ENCODE measurements around the gene ACSBG1.
A peak's percentile ranks its signal among the peaks of the same experiment; 100 is the strongest.

The ACSBG1 gene

DNA sequence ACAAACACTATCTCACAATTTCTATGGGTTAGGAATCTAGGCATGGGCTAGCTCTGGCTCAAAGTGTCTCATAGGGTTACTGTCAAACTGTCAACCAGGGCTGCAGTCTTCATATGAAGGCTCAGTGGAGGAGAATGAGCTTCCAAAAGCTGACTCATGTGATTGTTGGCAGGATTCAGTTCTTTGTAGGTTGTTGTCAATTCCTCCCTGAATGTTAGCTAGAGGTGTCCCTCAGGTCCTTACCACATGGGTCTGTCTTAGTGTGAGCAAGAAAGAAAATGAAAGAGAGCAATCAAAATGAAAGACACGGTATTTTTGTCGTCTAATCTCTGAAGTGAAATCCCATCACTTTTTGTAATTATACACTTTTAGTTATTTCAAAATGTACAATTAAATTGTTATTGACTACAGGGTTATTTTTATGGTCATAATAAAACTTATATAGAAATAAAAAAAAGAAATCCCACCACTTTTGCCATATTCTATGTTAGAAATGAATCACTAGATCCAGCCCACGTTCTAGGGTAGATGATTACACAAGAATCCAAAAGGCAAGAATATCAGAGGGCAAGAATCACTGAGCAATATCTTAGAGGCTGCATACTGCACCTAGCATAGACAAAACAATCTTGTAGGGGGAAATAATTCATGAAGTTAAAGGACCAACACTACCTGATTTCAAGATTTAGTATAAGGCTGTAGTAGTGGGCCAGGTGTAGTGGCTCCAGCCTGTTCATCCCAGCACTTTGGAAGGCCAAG, 8.4 kb downstream of the ACSBG1 start:
- in situ Hi-C loops (cut with HindIII; ENCODE audit: low pct_unique_long_range_greater_than_20kb, low sequenced_read_pairs): no loop called here
- TF ChIP-seq JUND (IDR thresholded peaks at IDR 0.05; ENCODE audit: low read depth): no peak
- no peak for DNase-seq (ENCODE audit: low read depth in 1 of 2, low spot score in 1 of 2)

DNA sequence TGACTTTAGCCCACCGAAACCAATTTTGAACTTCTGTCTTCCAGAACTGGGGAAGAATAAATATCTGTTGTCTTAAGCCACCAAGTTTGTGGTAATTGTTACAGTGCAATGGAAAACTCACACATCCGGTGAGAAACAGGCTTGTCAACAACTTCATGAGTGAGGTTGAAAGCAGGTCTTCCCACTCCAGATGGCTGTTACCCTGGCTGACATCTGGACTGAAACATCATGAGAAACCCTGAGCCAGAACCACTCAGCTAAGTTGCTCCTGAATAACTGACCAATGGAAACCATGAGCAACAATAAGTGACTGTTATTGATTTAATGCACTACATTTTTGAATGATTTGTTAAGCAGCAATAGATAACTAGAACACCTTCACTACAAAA, 10.3 kb downstream of the ACSBG1 start:
- in situ Hi-C loops (cut with HindIII; ENCODE audit: low pct_unique_long_range_greater_than_20kb, low sequenced_read_pairs): no loop called here

DNA sequence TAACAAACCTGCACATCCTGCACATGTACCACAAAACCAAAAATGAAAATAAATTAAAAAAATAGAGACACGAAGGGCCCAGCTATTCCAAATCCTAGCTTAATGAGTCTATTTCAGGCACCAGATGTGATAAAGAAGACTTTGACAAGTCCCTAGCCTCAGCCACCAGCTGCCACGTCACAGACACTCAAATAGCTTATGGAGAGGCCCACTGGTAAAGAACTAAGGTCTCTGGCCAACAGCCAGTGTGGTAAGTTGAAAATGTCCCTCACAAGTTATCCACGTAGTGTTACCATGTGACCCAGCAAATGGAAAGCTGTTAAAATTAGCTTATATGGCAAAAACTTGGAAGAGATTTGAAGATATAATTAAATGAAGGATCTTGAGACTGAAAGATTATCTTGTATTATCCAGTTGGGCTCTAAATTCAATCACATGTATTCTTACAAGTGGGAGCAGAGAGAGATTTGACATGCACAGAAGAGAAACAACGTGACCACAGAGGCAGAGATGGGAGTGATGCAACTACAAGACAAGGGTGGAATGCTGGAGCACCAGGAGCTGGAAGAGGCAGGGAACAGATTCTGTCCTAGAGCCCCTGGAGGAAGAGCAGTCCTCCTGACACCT, 10.9 kb downstream of the ACSBG1 start:
- no peak for TF ChIP-seq JUND (IDR thresholded peaks at IDR 0.05; ENCODE audit: low read depth)
- in situ Hi-C loops (cut with HindIII; ENCODE audit: low pct_unique_long_range_greater_than_20kb, low sequenced_read_pairs): no loop called here
- DNase-seq (ENCODE audit: low read depth in 1 of 2, low spot score in 1 of 2): peak in 1 of 2 experiments; percentile 8

More for the DNA sequence above, 10.3 kb downstream of the ACSBG1 start:
- no peak for TF ChIP-seq JUND (IDR thresholded peaks at IDR 0.05; ENCODE audit: low read depth)
- DNase-seq (ENCODE audit: low read depth in 1 of 2, low spot score in 1 of 2): peak in 1 of 2 experiments; percentile 46

GRCh38 chr15:78222745-78223395, 11.5 kb downstream of the ACSBG1 start:
- in situ Hi-C loops (cut with HindIII; ENCODE audit: low pct_unique_long_range_greater_than_20kb, low sequenced_read_pairs): no loop called here
- no peak for DNase-seq (ENCODE audit: low read depth in 1 of 2, low spot score in 1 of 2)
- TF ChIP-seq JUND (IDR thresholded peaks at IDR 0.05; ENCODE audit: low read depth): no peak

GRCh38 chr15:78220713-78221112, 13.7 kb downstream of the ACSBG1 start:
- in situ Hi-C loops (cut with HindIII; ENCODE audit: low pct_unique_long_range_greater_than_20kb, low sequenced_read_pairs): no loop called here
- no peak for TF ChIP-seq JUND (IDR thresholded peaks at IDR 0.05; ENCODE audit: low read depth)
- DNase-seq (ENCODE audit: low read depth in 1 of 2, low spot score in 1 of 2): no peak

DNA sequence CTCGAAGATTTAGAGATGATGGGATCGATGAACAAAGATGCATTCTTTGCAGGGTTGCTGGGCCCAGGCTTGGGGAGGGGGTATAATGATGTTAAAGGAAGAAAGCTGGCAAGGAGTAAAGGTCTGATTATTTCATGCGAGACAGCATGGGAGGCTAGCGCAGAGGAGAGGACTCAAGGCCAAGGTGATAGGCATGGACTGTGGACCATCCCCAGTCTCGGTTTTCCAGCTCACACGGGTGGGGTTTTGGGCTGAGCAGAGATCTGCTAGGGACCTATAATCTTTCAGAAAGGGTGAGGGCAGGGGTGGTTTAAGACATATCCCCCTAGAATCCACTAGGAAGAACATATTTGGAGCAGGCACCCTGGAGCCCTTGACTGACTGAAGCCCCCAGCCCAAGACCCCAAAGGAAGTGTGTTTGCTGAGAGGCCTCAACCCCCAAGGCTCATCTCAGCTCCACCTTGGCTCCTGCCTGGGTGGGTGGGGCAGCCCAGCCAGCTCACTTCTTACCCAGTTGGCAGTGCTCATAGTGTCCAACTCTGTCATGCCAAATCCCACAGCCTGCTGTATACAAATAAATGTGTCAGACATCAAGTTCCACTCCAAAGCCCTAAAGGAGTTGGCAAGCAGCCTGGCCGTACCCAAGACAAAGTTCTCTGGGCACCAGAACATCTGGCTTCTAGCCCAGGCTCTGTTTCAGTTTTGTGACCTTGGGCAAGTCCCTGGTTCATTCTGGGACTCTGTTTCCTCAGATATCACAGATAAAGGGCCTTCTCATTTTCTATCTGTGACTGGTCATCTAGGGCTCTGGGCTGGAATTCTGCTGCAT, 17.9 kb downstream of the ACSBG1 start:
- in situ Hi-C loops (cut with HindIII; ENCODE audit: low pct_unique_long_range_greater_than_20kb, low sequenced_read_pairs): no loop called here
- peak; percentile 49 to 93 for DNase-seq (ENCODE audit: low read depth in 1 of 2, low spot score in 1 of 2)
- TF ChIP-seq JUND (IDR thresholded peaks at IDR 0.05; ENCODE audit: low read depth): no peak

DNA sequence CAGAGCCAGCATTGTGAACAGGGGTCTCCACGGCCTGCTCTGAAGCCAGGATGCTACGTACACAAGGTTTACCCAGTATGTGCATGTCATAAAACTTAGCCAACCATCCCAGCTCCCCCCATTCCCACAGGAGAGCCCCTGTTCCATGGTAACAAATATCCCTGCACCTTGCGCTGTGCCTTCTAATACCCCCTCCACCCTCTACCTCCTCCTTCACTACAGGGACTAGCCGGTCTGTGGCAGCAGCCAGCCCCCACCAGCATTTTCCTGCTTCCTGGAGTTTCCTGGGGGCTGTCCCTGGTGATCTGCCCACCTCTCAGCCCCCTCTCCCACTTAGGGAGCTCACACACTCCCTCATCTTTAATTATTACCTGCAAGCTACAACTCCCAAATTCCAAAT, 20.4 kb downstream of the ACSBG1 start:
- no peak for TF ChIP-seq JUND (IDR thresholded peaks at IDR 0.05; ENCODE audit: low read depth)
- in situ Hi-C loops (cut with HindIII; ENCODE audit: low pct_unique_long_range_greater_than_20kb, low sequenced_read_pairs): no loop called here
- no peak for DNase-seq (ENCODE audit: low read depth in 1 of 2, low spot score in 1 of 2)

GRCh38 chr15:78213425-78213750, 21.0 kb downstream of the ACSBG1 start:
- in situ Hi-C loops (cut with HindIII; ENCODE audit: low pct_unique_long_range_greater_than_20kb, low sequenced_read_pairs): no loop called here
- no peak for DNase-seq (ENCODE audit: low read depth in 1 of 2, low spot score in 1 of 2)
- TF ChIP-seq JUND (IDR thresholded peaks at IDR 0.05; ENCODE audit: low read depth): no peak

DNA sequence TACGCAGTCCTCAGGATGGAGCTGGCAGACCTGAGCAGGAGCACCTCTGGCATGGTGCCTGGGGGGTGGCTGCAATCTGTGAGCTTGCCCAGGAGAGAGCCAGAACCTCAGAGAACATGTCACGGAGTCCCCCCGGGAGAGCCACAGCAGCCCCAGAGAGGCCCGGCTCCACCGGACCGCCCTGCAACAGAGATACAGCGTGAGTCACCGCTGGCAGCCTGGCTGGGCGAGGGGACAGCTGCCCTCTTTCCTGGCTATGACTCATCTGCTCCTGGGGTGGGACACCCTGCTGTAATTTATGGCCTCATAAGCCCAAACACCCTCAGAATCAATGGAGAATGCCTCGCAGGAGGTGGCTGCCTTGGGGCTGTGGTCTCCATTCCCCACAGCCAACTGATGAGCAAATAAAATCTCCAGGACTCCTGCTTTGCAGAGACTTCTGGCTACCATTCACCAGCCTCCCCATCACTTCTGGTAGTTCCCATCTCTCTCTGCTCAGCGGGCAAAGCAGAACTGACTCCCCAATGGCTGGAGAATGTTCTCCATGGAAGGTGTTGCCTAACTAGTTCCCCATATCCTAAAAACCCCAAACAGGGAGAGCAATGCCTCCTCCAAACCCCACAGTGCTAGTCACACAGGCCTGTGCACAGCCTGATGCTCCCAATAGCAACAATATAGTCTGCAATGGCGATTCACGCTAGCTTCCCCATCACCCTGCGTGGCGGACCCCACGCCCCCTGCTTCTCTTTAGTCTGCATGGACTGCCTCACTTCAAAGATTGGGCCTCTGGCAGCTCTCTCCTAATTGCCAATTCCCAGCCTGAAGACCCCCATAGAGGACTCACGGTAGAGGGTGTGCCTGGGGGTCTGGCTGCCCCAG, 21.6 kb downstream of the ACSBG1 start:
- no peak for TF ChIP-seq JUND (IDR thresholded peaks at IDR 0.05; ENCODE audit: low read depth)
- in situ Hi-C loops (cut with HindIII; ENCODE audit: low pct_unique_long_range_greater_than_20kb, low sequenced_read_pairs): no loop called here
- no peak for DNase-seq (ENCODE audit: low read depth in 1 of 2, low spot score in 1 of 2)

- in situ Hi-C loops (cut with HindIII; ENCODE audit: low pct_unique_long_range_greater_than_20kb, low sequenced_read_pairs): no loop called here
- TF ChIP-seq JUND (IDR thresholded peaks at IDR 0.05; ENCODE audit: low read depth): no peak
- DNase-seq (ENCODE audit: low read depth in 1 of 2, low spot score in 1 of 2): no peak
Measured at GRCh38 chr15:78212008-78212407, 22.4 kb downstream of the ACSBG1 start.

- in situ Hi-C loops (cut with HindIII; ENCODE audit: low pct_unique_long_range_greater_than_20kb, low sequenced_read_pairs): no loop called here
- no peak for DNase-seq (ENCODE audit: low read depth in 1 of 2, low spot score in 1 of 2)
- TF ChIP-seq JUND (IDR thresholded peaks at IDR 0.05; ENCODE audit: low read depth): no peak
Measured at GRCh38 chr15:78211189-78211921, 23.0 kb downstream of the ACSBG1 start.

Measured in T47D (cell line).